T-cell (primary cell): ENCODE measurements around the gene WAPL. TPM values are rescaled to one million over a fixed set of nuclear protein-coding genes. Genes with fewer than 3 reads are reported as not detected.
"Not testable (repeated sequence)": the region's sequence is repeated elsewhere in the genome, so short reads cannot be mapped to it uniquely, and the experiment has no call there.

Source experiments
- ATAC-seq, 4 experiments: fragments of 200-7000 bp in 3 of 4; fragments of 150-1000 bp in 1 of 4; cut with Tn5 transposase; replicated peaks in 1 of 4; 1 replicate in 3 of 4; 2 replicates in 1 of 4; pipeline ENCODE4 v1.10.0; 2021; ENCODE audit warnings: moderate library complexity in 3 of 4, mild to moderate bottlenecking in 2 of 4, moderate number of reproducible peaks in 1 of 4
- CTCF ChIA-PET, 2 donors: fragments of 300-600 bp; sonication (Branson Sonifier 250); formaldehyde crosslinking; loops; one replicate each; lab custom pipeline; 2022; ENCODE audit warnings: antibody characterized with exemption in 2 of 2; lab: Charles Lee
- POLR2A ChIA-PET, 2 donors: fragments of 300-600 bp; sonication (Branson Sonifier 250); formaldehyde crosslinking; loops; one replicate each; lab custom pipeline; 2022; ENCODE audit warnings: antibody characterized with exemption in 2 of 2; lab: Charles Lee
- DNase-seq, 35 experiments: peaks; one replicate each; pipeline versions ENCODE4 v3.0.0 to v3.0.0-alpha.2; 2013 to 2023
- H3K27ac ChIP-seq: one replicate; pipeline ENCODE4 v1.5.1; 2013; ENCODE audit warnings: low read length
- H3K27me3 ChIP-seq, 2 experiments: replicated peaks in 1 of 2; 1 replicate in 1 of 2; 2 replicates in 1 of 2; pipeline versions ENCODE4 v1.6.1 to v1.7.0; 2013; ENCODE audit warnings: low read length in 1 of 2, mixed read lengths in 1 of 2; ENCODE audit not compliant: control insufficient read depth in 2 of 2, insufficient read depth in 2 of 2; ENCODE audit errors: extremely low read depth in 1 of 2
- H3K36me3 ChIP-seq, 2 donors: 1 replicate in 1 of 2; 2 replicates in 1 of 2; pipeline versions ENCODE4 v1.6.1 to v1.7.0; 2013; ENCODE audit warnings: low read length in 1 of 2; ENCODE audit not compliant: control insufficient read depth in 2 of 2, insufficient read depth in 1 of 2; ENCODE audit errors: extremely low read depth in 1 of 2
- H3K4me1 ChIP-seq, 2 experiments: 1 replicate in 1 of 2; 2 replicates in 1 of 2; pipeline versions ENCODE4 v1.6.1 to v1.7.0; 2013; ENCODE audit warnings: low read length in 2 of 2, mixed read lengths in 1 of 2; ENCODE audit not compliant: insufficient read depth in 2 of 2, control insufficient read depth in 1 of 2; ENCODE audit errors: extremely low read depth in 1 of 2
- H3K4me3 ChIP-seq, 2 donors: 1 replicate in 1 of 2; 2 replicates in 1 of 2; pipeline versions ENCODE4 v1.5.1 to v1.7.0; 2013; ENCODE audit warnings: mild to moderate bottlenecking in 2 of 2, low read length in 1 of 2, moderate library complexity in 1 of 2; ENCODE audit not compliant: control insufficient read depth in 1 of 2; ENCODE audit errors: extremely low read depth in 1 of 2
- H3K9me3 ChIP-seq: 2 replicates; pipeline ENCODE4 v1.7.0; 2013
- H3K27ac Mint-ChIP-seq, 2 donors: one replicate each; pipeline ENCODE4 v1.8.0; 2020 to 2021; ENCODE audit warnings: mild to moderate bottlenecking in 2 of 2, mixed read lengths in 2 of 2
- H3K27me3 Mint-ChIP-seq, 2 donors: one replicate each; pipeline ENCODE4 v1.8.0; 2021 to 2022; ENCODE audit warnings: mixed read lengths in 2 of 2
- H3K36me3 Mint-ChIP-seq: one replicate; pipeline ENCODE4 v1.8.0; 2021; ENCODE audit warnings: mixed read lengths
- H3K4me1 Mint-ChIP-seq, 3 donors: one replicate each; pipeline ENCODE4 v1.8.0; 2020 to 2022; ENCODE audit warnings: mixed read lengths in 3 of 3, mild to moderate bottlenecking in 1 of 3
- H3K4me3 Mint-ChIP-seq, 3 donors: one replicate each; pipeline ENCODE4 v1.8.0; 2020 to 2022; ENCODE audit warnings: mild to moderate bottlenecking in 3 of 3, mixed read lengths in 3 of 3, moderate library complexity in 3 of 3
- H3K9me3 Mint-ChIP-seq, 3 donors: one replicate each; pipeline ENCODE4 v1.8.0; 2020 to 2022; ENCODE audit warnings: mixed read lengths in 3 of 3
- WGBS: methylation state at CpG from one replicate; pipeline ENCODE4 v1.1.5; 2013; ENCODE audit warnings: missing lambda C conversion rate; ENCODE audit not compliant: insufficient coverage; 5-methylcytosine and 5-hydroxymethylcytosine counted together
- total RNA-seq, 35 experiments: library from RNA in 6 of 35; stranded (reverse) in 6 of 35; fragments of 120-200 nt in 1 of 35; gene quantifications; one replicate each; pipeline versions ENCODE4 v1.2.1 to v1.2.4 and lab custom pipeline; 2013 to 2026

The WAPL gene
- total RNA-seq, 5 donors from 2014 or later (not counting 1 experiment from before 2014, with no cell fraction given), result 43.2 to 46.5 (median 44.8) TPM

- no peaks in the 10 kb centered on the region for H3K9me3 ChIP-seq
- peak overlapping the region; percentile 42 to 67 for H3K4me3 ChIP-seq
- no peaks in the 10 kb centered on the region for H3K36me3 ChIP-seq
- ChIA-PET POLR2A (no interaction called here), CTCF (interaction anchor here in 1 of 2 donors (0.8 kb wide), 1 partner anchor 14 kb away, joined by 3 read pairs; no protein-coding TSS in a partner anchor)
- H3K4me1 ChIP-seq, result peaks cover 0 to 8% of the 10 kb centered on the region in 2 experiments
- WGBS, result 27% methylated on average over 53 of the region's 53 CpGs
- peaks cover 31 to 52% of the 10 kb centered on the region in 2 donors for H3K27me3 Mint-ChIP-seq
- peak overlapping the region; percentile 76 to 81 (median 79) for H3K4me3 Mint-ChIP-seq
- H3K4me1 Mint-ChIP-seq, result peaks cover 4 to 11% (median 9%) of the 10 kb centered on the region in 3 donors
- H3K27ac ChIP-seq, result no peak overlapping the region
- no peaks in the 10 kb centered on the region for H3K9me3 Mint-ChIP-seq
- peaks cover 0 to 60% of the 10 kb centered on the region in 2 experiments for H3K27me3 ChIP-seq
- ATAC-seq, result peak; percentile 12 to 67 (median 47)
- peak in 1 of 35 experiments; percentile 28 for DNase-seq
- no peaks in the 10 kb centered on the region for H3K36me3 Mint-ChIP-seq
- H3K27ac Mint-ChIP-seq, result peak overlapping the region in 1 of 2 donors; percentile 65
Measured at GRCh38 chr10:86389441-86390193, 132.0 kb downstream of the WAPL start.

DNA sequence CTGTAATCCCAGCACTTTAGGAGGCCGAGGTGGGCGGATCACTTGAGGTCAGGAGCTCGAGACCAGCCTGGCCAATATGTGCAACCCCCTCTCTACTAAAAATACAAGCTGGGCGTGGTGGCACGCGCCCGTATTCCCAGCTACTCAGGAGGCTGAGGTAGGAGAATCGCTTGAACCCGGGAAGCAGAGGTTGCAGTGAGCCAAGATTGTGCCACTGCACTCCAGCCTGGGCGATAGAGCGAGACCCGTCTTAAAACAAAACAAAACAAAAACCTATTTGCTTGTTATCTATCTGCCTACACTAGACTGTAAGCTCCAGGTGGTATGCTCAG, 132.5 kb downstream of the WAPL start:
- POLR2A ChIA-PET, H3K27ac Mint-ChIP-seq: not testable (repeated sequence)

DNA sequence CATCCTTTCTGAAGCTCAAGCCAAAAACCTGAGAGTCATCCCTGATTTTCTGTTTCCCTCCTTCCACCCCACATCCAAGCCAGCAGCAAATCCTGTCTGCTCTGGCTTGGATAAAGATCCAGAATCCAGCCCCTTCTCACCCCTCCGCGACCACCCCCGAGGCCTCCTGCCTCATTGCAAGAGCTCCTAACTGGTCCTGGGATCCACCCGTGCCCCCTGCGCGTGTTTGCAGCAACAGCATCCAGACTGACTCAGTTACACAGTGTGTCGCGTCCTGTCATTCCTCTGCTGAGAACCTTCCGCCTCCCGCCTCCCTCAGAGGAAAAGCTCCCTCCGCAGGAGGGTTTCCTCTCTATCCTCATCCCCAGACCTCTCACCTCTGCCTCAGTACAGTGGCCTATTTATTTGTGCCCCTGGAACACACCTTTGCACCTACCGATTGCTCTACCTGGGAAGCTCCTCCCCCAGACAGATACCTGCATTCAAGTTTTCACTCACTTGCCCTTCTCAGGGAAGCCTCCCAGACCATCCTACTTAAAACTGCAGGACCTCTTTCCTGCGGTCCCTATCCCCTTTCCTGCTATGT, 133.4 kb downstream of the WAPL start:
- peaks cover 0 to 8% (median 7%) of the 10 kb centered on the region in 3 donors for H3K4me1 Mint-ChIP-seq
- no peak overlapping the region for H3K27ac Mint-ChIP-seq
- no peak for ATAC-seq
- H3K9me3 ChIP-seq, result no peaks in the 10 kb centered on the region
- peaks cover 35 to 52% of the 10 kb centered on the region in 2 donors for H3K27me3 Mint-ChIP-seq
- peaks cover 0 to 60% of the 10 kb centered on the region in 2 experiments for H3K27me3 ChIP-seq
- H3K27ac ChIP-seq, result no peak overlapping the region
- no peaks in the 10 kb centered on the region for H3K36me3 ChIP-seq
- H3K36me3 Mint-ChIP-seq, result no peaks in the 10 kb centered on the region
- no peak for DNase-seq
- ChIA-PET POLR2A (interaction anchor here in 1 of 2 donors (0.7 kb wide), 1 partner anchor 9 kb away, joined by 8 read pairs; no protein-coding TSS in a partner anchor), CTCF (interaction anchor here (0.6 to 1.0 kb wide), 4 partner anchors 8 to 527 kb away, joined by 3 to 8 read pairs (median 7); no protein-coding TSS in a partner anchor)
- peaks cover 0 to 8% of the 10 kb centered on the region in 2 experiments for H3K4me1 ChIP-seq
- H3K9me3 Mint-ChIP-seq, result no peaks in the 10 kb centered on the region
- H3K4me3 Mint-ChIP-seq, result peak overlapping the region in 1 of 3 donors; percentile 46
- no peak overlapping the region for H3K4me3 ChIP-seq
- WGBS, result 77% methylated on average over 7 of the region's 13 CpGs

More for the DNA sequence above, 132.5 kb downstream of the WAPL start:
- H3K4me1 ChIP-seq, H3K9me3 ChIP-seq, H3K27ac ChIP-seq, DNase-seq, H3K9me3 Mint-ChIP-seq, H3K36me3 ChIP-seq, H3K36me3 Mint-ChIP-seq: not testable (repeated sequence)
- CTCF ChIA-PET, result interaction anchor here in 1 of 2 donors (0.7 to 0.8 kb wide), 2 partner anchors 15 to 190 kb away, joined by 3 to 8 read pairs; no protein-coding TSS in a partner anchor
- peaks cover 4 to 11% (median 9%) of the 10 kb centered on the region in 3 donors for H3K4me1 Mint-ChIP-seq
- Histone ChIP-seq H3K27me3 (peaks cover 0 to 60% of the 10 kb centered on the region in 2 experiments), H3K4me3 (peak overlapping the region; percentile 42 to 67)
- ATAC-seq, result peak in 2 of 4 experiments; percentile 41 to 53
- peaks cover 34 to 52% of the 10 kb centered on the region in 2 donors for H3K27me3 Mint-ChIP-seq
- H3K4me3 Mint-ChIP-seq, result peak overlapping the region; percentile 76 to 81 (median 79)
- 66% methylated on average over 5 of the region's 12 CpGs for WGBS

DNA sequence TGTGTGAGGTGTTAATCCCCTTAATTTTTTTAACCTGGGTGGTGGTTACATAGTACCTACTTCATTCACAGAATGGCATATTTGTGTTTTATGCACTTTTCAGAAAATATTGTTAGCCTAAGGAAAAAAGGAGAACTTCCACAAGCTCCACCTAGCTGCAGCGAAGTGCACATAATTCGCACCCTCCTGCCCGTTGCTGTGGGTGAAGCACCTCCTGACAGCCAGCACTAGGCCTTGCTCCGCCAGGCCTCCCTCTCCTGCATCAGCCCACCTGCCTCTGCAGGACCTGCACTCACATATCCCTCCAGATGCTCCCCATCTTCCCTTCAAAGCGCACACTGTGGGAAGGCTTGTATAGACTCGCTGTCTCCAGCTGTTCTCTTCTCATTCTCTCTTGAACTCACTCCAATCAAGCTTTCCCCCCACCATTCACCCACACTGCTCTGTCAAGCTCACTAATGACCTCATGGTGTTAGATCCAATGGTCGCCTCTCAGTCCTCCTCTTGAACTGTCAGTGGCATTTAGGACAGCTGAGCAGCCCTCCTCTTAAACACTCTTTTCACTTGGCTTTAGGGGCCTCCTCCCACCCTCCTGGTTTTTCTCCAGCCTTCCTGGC, 134.3 kb downstream of the WAPL start:
- peaks cover 0 to 8% (median 7%) of the 10 kb centered on the region in 3 donors for H3K4me1 Mint-ChIP-seq
- H3K4me1 ChIP-seq, result peaks cover 0 to 8% of the 10 kb centered on the region in 2 experiments
- H3K27me3 ChIP-seq, result peaks cover 0 to 54% of the 10 kb centered on the region in 2 experiments
- ChIA-PET CTCF (interaction anchor here (0.6 to 1.0 kb wide), 3 partner anchors 7 to 774 kb away, joined by 3 read pairs; no protein-coding TSS in a partner anchor), POLR2A (interaction anchor here in 1 of 2 donors (0.6 kb wide), 1 partner anchor 1677 kb away, joined by 3 read pairs; no protein-coding TSS in a partner anchor)
- peak overlapping the region in 1 of 3 donors; percentile 46 for H3K4me3 Mint-ChIP-seq
- H3K27me3 Mint-ChIP-seq, result peaks cover 35 to 50% of the 10 kb centered on the region in 2 donors
- no peak overlapping the region for H3K4me3 ChIP-seq
- DNase-seq, result no peak
- no peak overlapping the region for H3K27ac ChIP-seq
- H3K9me3 ChIP-seq, result no peaks in the 10 kb centered on the region
- no peak overlapping the region for H3K27ac Mint-ChIP-seq
- no peak for ATAC-seq
- no peaks in the 10 kb centered on the region for H3K36me3 ChIP-seq
- no peaks in the 10 kb centered on the region for H3K36me3 Mint-ChIP-seq
- WGBS, result 62% methylated on average over 6 of the region's 7 CpGs
- H3K9me3 Mint-ChIP-seq, result no peaks in the 10 kb centered on the region

DNA sequence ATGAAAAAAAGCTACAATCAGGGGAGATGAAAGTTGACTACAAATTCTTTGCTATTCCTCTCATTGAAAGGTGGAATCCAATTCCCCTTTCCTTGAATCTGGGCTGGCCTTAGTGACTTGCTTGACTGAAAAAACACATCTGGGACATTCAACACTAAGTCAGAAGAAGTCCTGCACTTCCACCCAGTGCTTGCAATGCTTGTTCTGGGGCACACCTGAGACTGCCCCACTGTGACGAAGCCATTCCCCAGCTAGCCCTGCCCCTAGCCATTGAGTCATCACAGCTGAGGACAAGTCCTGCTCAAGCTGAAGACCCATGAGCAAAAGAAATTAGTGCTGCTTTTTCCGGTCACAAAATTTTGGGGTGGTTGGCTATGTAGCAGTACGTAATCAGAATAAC, 135.8 kb downstream of the WAPL start:
- no peak overlapping the region for H3K4me3 ChIP-seq
- H3K4me1 ChIP-seq, result peaks cover 0 to 8% of the 10 kb centered on the region in 2 experiments
- peaks cover 0 to 41% of the 10 kb centered on the region in 2 experiments for H3K27me3 ChIP-seq
- H3K36me3 ChIP-seq, result no peaks in the 10 kb centered on the region
- DNase-seq, result no peak
- WGBS, result 83% methylated on average over 1 of the region's 3 CpGs
- Mint-ChIP-seq H3K4me1 (peaks cover 0 to 8% (median 7%) of the 10 kb centered on the region in 3 donors), H3K9me3 (no peaks in the 10 kb centered on the region), H3K27ac (no peak overlapping the region), H3K4me3 (no peak overlapping the region), H3K36me3 (no peaks in the 10 kb centered on the region), H3K27me3 (peaks cover 43 to 50% of the 10 kb centered on the region in 2 donors)
- ChIA-PET POLR2A (interaction anchor here in 1 of 2 donors (0.8 kb wide), 1 partner anchor 8 kb away, joined by 3 read pairs; no protein-coding TSS in a partner anchor), CTCF (no interaction called here)
- no peak for ATAC-seq
- no peaks in the 10 kb centered on the region for H3K9me3 ChIP-seq
- H3K27ac ChIP-seq, result no peak overlapping the region
